SK-N-DZ (cell line): ENCODE results near the gene FPGS.
"Not testable (repeated sequence)": the region's sequence is repeated elsewhere in the genome, so short reads cannot be mapped to it uniquely, and the experiment has no call there.

Experiments
- DNase-seq: peaks from one replicate; pipeline ENCODE4 v3.0.0-alpha.2; 2015; ENCODE audit warnings: low spot score

The FPGS gene

GRCh38 chr9:127770905-127771569, 31.6 kb upstream of the FPGS start:
- DNase-seq: peak; percentile 98

GRCh38 chr9:127771570-127772189, 31.0 kb upstream of the FPGS start:
- no peak for DNase-seq

- no peak for DNase-seq
Observed at GRCh38 chr9:127772603-127773002, 30.1 kb upstream of the FPGS start.

- DNase-seq: no peak
Observed at GRCh38 chr9:127773272-127773671, 29.4 kb upstream of the FPGS start.

- DNase-seq: no peak
Observed at GRCh38 chr9:127773981-127774380, 28.7 kb upstream of the FPGS start.

GRCh38 chr9:127776195-127776923, 26.3 kb upstream of the FPGS start:
- peak; percentile 75 for DNase-seq

GRCh38 chr9:127776924-127777289, 25.8 kb upstream of the FPGS start:
- DNase-seq: no peak

- no peak for DNase-seq
Observed at GRCh38 chr9:127777368-127777980, 25.2 kb upstream of the FPGS start.

GRCh38 chr9:127778280-127779135, 24.2 kb upstream of the FPGS start, which contains the start of gene SH2D3C:
SH2D3C (minus strand) TSS chr9:127778666; CDS start chr9:127778627, 39 bp downstream.
- DNase-seq: no peak

- no peak for DNase-seq
Observed at GRCh38 chr9:127779136-127779981, 23.3 kb upstream of the FPGS start.

GRCh38 chr9:127780126-127780885, 22.4 kb upstream of the FPGS start:
- no peak for DNase-seq

GRCh38 chr9:127780909-127781308, 21.8 kb upstream of the FPGS start:
- not testable (repeated sequence) for DNase-seq

GRCh38 chr9:127781806-127782205, 20.9 kb upstream of the FPGS start:
- no peak for DNase-seq

GRCh38 chr9:127783111-127784008, 19.3 kb upstream of the FPGS start:
- no peak for DNase-seq

- peak; percentile 84 for DNase-seq
Observed at GRCh38 chr9:127785023-127785932, 17.4 kb upstream of the FPGS start.

- DNase-seq: peak; percentile 89
Observed at GRCh38 chr9:127785933-127786772, 16.5 kb upstream of the FPGS start, which contains the start of gene CDK9. CDK9 (plus strand) TSS chr9:127786034; CDS start chr9:127786149, 115 bp downstream.

GRCh38 chr9:127786773-127787104, 15.9 kb upstream of the FPGS start:
- no peak for DNase-seq
